ENCODE measurements around the gene NUDT3. TPM values are rescaled to one million over a fixed set of nuclear protein-coding genes. Genes with fewer than 3 reads are reported as not detected.

NUDT3 gene
- total RNA-seq, 1 donor from 2014 or later: 29.1 TPM

DNA sequence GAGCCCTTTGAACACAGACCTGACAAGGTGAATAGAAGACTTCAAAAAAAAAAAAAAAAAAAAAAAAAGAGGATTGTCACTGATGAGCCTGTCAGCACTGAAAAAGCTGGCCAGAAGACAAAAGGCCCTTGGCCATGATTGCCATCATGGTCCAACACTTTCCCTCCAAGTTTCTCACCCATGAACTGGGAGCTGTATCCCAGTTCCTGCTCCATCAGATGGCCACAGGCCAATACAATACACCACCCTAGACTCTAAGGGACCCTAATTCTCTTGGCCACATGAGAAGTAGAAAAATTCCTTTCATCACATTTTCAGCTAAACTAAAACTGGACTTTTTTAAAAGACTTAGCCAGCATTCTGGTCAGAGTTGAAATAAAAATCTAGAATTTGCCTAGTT, 50.2 kb downstream of the NUDT3 start:
- Histone ChIP-seq H3K4me3 (no peak overlapping the region), H3K36me3 (no peaks in the 10 kb centered on the region), H3K27ac (no peak overlapping the region), H3K27me3 (ENCODE audit: low read depth) (no peaks in the 10 kb centered on the region), H3K4me1 (peaks cover 66% of the 10 kb centered on the region), H3K9me3 (no peaks in the 10 kb centered on the region)
- no peak for DNase-seq
- no peak for ATAC-seq
- TF ChIP-seq, protein P1, sequence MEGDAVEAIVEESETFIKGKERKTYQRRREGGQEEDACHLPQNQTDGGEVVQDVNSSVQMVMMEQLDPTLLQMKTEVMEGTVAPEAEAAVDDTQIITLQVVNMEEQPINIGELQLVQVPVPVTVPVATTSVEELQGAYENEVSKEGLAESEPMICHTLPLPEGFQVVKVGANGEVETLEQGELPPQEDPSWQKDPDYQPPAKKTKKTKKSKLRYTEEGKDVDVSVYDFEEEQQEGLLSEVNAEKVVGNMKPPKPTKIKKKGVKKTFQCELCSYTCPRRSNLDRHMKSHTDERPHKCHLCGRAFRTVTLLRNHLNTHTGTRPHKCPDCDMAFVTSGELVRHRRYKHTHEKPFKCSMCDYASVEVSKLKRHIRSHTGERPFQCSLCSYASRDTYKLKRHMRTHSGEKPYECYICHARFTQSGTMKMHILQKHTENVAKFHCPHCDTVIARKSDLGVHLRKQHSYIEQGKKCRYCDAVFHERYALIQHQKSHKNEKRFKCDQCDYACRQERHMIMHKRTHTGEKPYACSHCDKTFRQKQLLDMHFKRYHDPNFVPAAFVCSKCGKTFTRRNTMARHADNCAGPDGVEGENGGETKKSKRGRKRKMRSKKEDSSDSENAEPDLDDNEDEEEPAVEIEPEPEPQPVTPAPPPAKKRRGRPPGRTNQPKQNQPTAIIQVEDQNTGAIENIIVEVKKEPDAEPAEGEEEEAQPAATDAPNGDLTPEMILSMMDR (IDR thresholded peaks at IDR 0.05): no peak
- intact Hi-C loops (cut with DNase I): no loop called here

DNA sequence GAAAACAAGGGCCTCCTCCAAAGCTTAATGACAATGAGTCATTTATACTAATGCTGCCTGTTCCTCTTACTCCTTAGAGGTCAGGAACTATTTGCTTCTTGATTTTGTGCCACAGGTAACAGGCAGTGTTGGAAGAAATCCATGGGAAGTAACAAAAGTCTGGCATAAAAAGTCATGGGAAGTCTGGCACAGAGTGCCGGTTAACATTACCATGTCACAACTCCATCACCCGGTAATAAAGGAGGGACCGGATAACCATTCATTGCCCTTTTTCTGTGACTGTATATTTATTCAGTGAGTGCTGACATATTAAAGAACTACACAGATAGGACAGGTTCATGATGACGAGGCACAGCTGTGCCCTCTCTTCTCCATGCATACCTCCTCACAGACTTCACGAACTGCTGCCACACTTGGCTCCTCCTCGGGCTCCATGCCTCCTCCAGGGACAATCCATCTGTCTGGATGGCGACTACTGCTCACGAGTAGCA, 50.9 kb downstream of the NUDT3 start:
- Histone ChIP-seq H3K27me3 (ENCODE audit: low read depth) (no peaks in the 10 kb centered on the region), H3K4me3 (no peak overlapping the region), H3K4me1 (peaks cover 67% of the 10 kb centered on the region), H3K9me3 (no peaks in the 10 kb centered on the region), H3K36me3 (no peaks in the 10 kb centered on the region), H3K27ac (no peak overlapping the region)
- ATAC-seq: peak; percentile 57 to 58
- intact Hi-C loops (cut with DNase I): no loop called here
- TF ChIP-seq, protein P1 (IDR thresholded peaks at IDR 0.05): no peak
- DNase-seq: no peak

DNA sequence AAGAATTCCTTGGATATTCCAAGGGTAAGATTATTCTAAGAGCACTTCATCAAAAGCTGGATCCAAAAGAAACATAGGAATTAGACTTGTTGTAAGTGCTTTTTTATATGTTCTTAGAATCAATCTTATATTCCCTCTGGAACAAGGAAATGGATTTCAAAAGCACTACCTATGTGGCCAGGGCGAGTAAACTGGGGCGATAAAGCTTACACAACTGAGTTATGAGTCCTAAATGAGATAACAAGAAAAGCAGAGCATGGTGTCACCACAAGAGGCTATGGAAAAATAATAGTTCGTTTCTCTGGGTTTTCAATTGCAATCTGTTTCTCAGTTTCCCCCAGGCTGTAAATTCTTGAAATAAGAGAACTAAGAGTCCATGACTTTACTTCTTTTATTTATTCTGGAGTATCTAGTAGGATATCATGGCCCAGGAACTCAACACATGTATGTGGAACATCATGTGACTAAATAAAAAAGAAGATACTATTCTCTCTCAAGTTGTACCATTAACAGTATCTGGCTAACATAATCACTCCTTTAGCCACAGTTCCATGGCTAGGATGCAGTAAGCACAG, 51.5 kb downstream of the NUDT3 start:
- Histone ChIP-seq H3K27ac (no peak overlapping the region), H3K36me3 (no peaks in the 10 kb centered on the region), H3K4me1 (peaks cover 62% of the 10 kb centered on the region), H3K4me3 (no peak overlapping the region), H3K27me3 (ENCODE audit: low read depth) (no peaks in the 10 kb centered on the region), H3K9me3 (no peaks in the 10 kb centered on the region)
- ATAC-seq (no peak), DNase-seq (no peak)
- TF ChIP-seq, protein P1 (IDR thresholded peaks at IDR 0.05): no peak
- intact Hi-C loops (cut with DNase I): no loop called here

DNA sequence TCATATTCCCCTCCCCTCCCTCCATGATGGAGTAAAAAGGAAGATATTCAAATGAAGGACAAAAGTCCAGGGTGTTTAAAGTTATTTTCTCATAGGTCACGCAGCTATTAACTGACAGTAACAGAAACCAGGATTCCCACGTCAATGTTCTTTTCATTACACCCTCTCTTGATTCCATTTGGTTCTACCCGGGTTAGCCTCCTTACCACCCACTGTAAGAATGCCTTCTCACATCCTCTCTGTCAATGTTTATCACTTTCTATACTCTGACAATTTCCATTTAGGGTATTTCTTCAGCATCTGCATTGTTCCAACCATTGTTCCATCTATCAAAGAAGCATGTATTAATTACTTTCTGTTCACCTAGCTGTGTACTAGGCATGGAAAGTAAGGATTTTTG, 52.1 kb downstream of the NUDT3 start:
- Histone ChIP-seq H3K4me1 (peaks cover 62% of the 10 kb centered on the region), H3K27me3 (ENCODE audit: low read depth) (no peaks in the 10 kb centered on the region), H3K9me3 (no peaks in the 10 kb centered on the region), H3K27ac (no peak overlapping the region), H3K36me3 (no peaks in the 10 kb centered on the region), H3K4me3 (no peak overlapping the region)
- DNase-seq (no peak), ATAC-seq (no peak)
- TF ChIP-seq, protein P1 (IDR thresholded peaks at IDR 0.05): no peak
- intact Hi-C loops (cut with DNase I): no loop called here

DNA sequence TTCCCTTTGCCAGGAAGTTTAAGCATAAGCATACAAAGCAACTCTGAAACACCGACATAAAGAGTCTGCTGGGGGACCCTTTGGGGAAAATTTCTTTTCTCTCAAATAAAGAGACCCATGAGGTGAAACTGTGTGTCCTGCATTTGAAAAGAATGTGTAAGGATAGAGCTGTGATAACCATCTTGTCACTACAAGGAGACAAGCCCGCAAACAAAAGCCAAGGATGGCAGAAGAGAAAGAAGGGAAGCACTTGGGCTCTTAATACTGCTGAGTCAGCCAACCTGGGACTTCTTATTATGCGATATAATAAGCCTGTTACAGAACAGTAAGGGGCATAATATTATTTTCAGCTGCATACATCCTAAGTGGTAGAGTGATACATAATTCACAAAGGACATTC, 52.5 kb downstream of the NUDT3 start:
- H3K27ac ChIP-seq: no peak overlapping the region
- no peak for ATAC-seq
- no peaks in the 10 kb centered on the region for H3K9me3 ChIP-seq
- no peak for DNase-seq
- intact Hi-C loops (cut with DNase I): no loop called here
- H3K4me3 ChIP-seq: no peak overlapping the region
- peaks cover 62% of the 10 kb centered on the region for H3K4me1 ChIP-seq
- TF ChIP-seq, protein P1 (IDR thresholded peaks at IDR 0.05): no peak
- H3K36me3 ChIP-seq: no peaks in the 10 kb centered on the region
- no peaks in the 10 kb centered on the region for H3K27me3 ChIP-seq (ENCODE audit: low read depth)

Data from lower lobe of right lung (tissue), 2 donors.